Measurements from ENCODE around the gene ATP13A5. TPM values are rescaled to one million over a fixed set of nuclear protein-coding genes. Genes with fewer than 3 reads are reported as not detected.

The ATP13A5 gene
- total RNA-seq, 1 donor from 2014 or later, result 0.23 TPM

GRCh38 chr3:193317682-193318300 is 60.8 kb downstream of the ATP13A5 start:
- no peaks in the 10 kb centered on the region for H3K9me3 Mint-ChIP-seq (ENCODE audit: unreplicated experiment)

GRCh38 chr3:193314161-193314560 is 64.4 kb downstream of the ATP13A5 start:
- Mint-ChIP-seq H3K36me3 (ENCODE audit: low read depth, unreplicated experiment) (no peaks in the 10 kb centered on the region), H3K9me3 (ENCODE audit: unreplicated experiment) (no peaks in the 10 kb centered on the region), H3K27me3 (ENCODE audit: unreplicated experiment) (no peaks in the 10 kb centered on the region), H3K4me3 (ENCODE audit: unreplicated experiment) (no peak overlapping the region), H3K4me1 (ENCODE audit: unreplicated experiment) (peaks cover 11% of the 10 kb centered on the region), H3K27ac (ENCODE audit: unreplicated experiment) (no peak overlapping the region)
- no peak for TF ChIP-seq CTCF (IDR thresholded peaks at IDR 0.05; ENCODE audit: unreplicated experiment)
- no peak for DNase-seq (ENCODE audit: low spot score)

More at GRCh38 chr3:193317682-193318300, 60.8 kb downstream of the ATP13A5 start:
- no peak overlapping the region for H3K27ac Mint-ChIP-seq (ENCODE audit: unreplicated experiment)
- H3K36me3 Mint-ChIP-seq (ENCODE audit: low read depth, unreplicated experiment), result no peaks in the 10 kb centered on the region
- DNase-seq (ENCODE audit: low spot score), result no peak
- no peak overlapping the region for H3K4me3 Mint-ChIP-seq (ENCODE audit: unreplicated experiment)
- no peaks in the 10 kb centered on the region for H3K27me3 Mint-ChIP-seq (ENCODE audit: unreplicated experiment)
- peaks cover 6% of the 10 kb centered on the region for H3K4me1 Mint-ChIP-seq (ENCODE audit: unreplicated experiment)
- no peak for TF ChIP-seq CTCF (IDR thresholded peaks at IDR 0.05; ENCODE audit: unreplicated experiment)

GRCh38 chr3:193313061-193313958 is 65.2 kb downstream of the ATP13A5 start:
- no peaks in the 10 kb centered on the region for H3K36me3 Mint-ChIP-seq (ENCODE audit: low read depth, unreplicated experiment)
- no peak overlapping the region for H3K4me3 Mint-ChIP-seq (ENCODE audit: unreplicated experiment)
- H3K27me3 Mint-ChIP-seq (ENCODE audit: unreplicated experiment), result no peaks in the 10 kb centered on the region
- TF ChIP-seq CTCF (IDR thresholded peaks at IDR 0.05; ENCODE audit: unreplicated experiment), result no peak
- peaks cover 11% of the 10 kb centered on the region for H3K4me1 Mint-ChIP-seq (ENCODE audit: unreplicated experiment)
- no peaks in the 10 kb centered on the region for H3K9me3 Mint-ChIP-seq (ENCODE audit: unreplicated experiment)
- DNase-seq (ENCODE audit: low spot score), result no peak
- no peak overlapping the region for H3K27ac Mint-ChIP-seq (ENCODE audit: unreplicated experiment)

- H3K27ac Mint-ChIP-seq (ENCODE audit: unreplicated experiment), result no peak overlapping the region
- TF ChIP-seq CTCF (IDR thresholded peaks at IDR 0.05; ENCODE audit: unreplicated experiment), result no peak
- no peak overlapping the region for H3K4me3 Mint-ChIP-seq (ENCODE audit: unreplicated experiment)
- no peaks in the 10 kb centered on the region for H3K9me3 Mint-ChIP-seq (ENCODE audit: unreplicated experiment)
- DNase-seq (ENCODE audit: low spot score), result no peak
- H3K27me3 Mint-ChIP-seq (ENCODE audit: unreplicated experiment), result no peaks in the 10 kb centered on the region
- no peaks in the 10 kb centered on the region for H3K36me3 Mint-ChIP-seq (ENCODE audit: low read depth, unreplicated experiment)
- peaks cover 11% of the 10 kb centered on the region for H3K4me1 Mint-ChIP-seq (ENCODE audit: unreplicated experiment)
Observed at GRCh38 chr3:193310914-193311723, 67.4 kb downstream of the ATP13A5 start.

Data from endothelial cell (in vitro differentiated cells).